AG09319 (cell line): Measurements from ENCODE around the gene MOGAT1.
A peak's percentile ranks its signal among the peaks of the same experiment; 100 is the strongest.

Source experiments
- DNase-seq: peaks from one replicate; pipeline ENCODE4 v3.0.0-alpha.2; 2010; ENCODE audit warnings: low read depth; ENCODE audit errors: extremely low read depth
- CTCF ChIP-seq: IDR thresholded peaks from 2 replicates; pipeline ENCODE4 v1.5.1; 2011; ENCODE audit warnings: low read depth, mild to moderate bottlenecking, inconsistent platforms, low read length, moderate library complexity

MOGAT1 gene

GRCh38 chr2:222703886-222704285 lies 32.4 kb downstream of the MOGAT1 start:
- TF ChIP-seq CTCF: no peak
- DNase-seq: no peak

- no peak for DNase-seq
- no peak for TF ChIP-seq CTCF
Observed at GRCh38 chr2:222706616-222707015, 35.2 kb downstream of the MOGAT1 start.

- TF ChIP-seq CTCF: no peak
- no peak for DNase-seq
Observed at GRCh38 chr2:222707102-222707688, 35.7 kb downstream of the MOGAT1 start.

GRCh38 chr2:222707689-222708273 lies 36.3 kb downstream of the MOGAT1 start:
- DNase-seq: no peak
- TF ChIP-seq CTCF: no peak

- no peak for DNase-seq
Observed at GRCh38 chr2:222708274-222708710, 36.8 kb downstream of the MOGAT1 start.

GRCh38 chr2:222709191-222709891 lies 37.9 kb downstream of the MOGAT1 start:
- TF ChIP-seq CTCF: no peak
- DNase-seq: peak; percentile 86

More at GRCh38 chr2:222708274-222708710, 36.8 kb downstream of the MOGAT1 start:
- peak; percentile 85 for TF ChIP-seq CTCF

GRCh38 chr2:222710736-222711135 lies 39.3 kb downstream of the MOGAT1 start:
- DNase-seq: no peak

More at GRCh38 chr2:222710736-222711135, 39.3 kb downstream of the MOGAT1 start:
- TF ChIP-seq CTCF: no peak
